Hepatocyte (in vitro differentiated cells): ENCODE measurements around the gene BCL2A1.

ENCODE experiments used
- CTCF ChIP-seq: fragments of 200-600 bp; sonication (generic); IDR thresholded peaks from 2 replicates; pipeline ENCODE4 v1.5.1; 2016; ENCODE audit warnings: antibody characterized with exemption, mild to moderate bottlenecking; ENCODE audit not compliant: poor library complexity
- EZH2 ChIP-seq: fragments of 200-600 bp; sonication (generic); IDR thresholded peaks from 2 replicates; pipeline ENCODE4 v1.6.1; 2016; ENCODE audit warnings: antibody characterized with exemption, mild to moderate bottlenecking, borderline replicate concordance
- EZH2phosphoT487 ChIP-seq: fragments of 200-600 bp; sonication (generic); IDR thresholded peaks from one replicate; pipeline ENCODE4 v1.6.1; 2018; ENCODE audit warnings: antibody characterized with exemption, mild to moderate bottlenecking, low read depth, moderate library complexity; ENCODE audit not compliant: unreplicated experiment, severe bottlenecking

- TF ChIP-seq EZH2phosphoT487, result no peak
- no peak for TF ChIP-seq CTCF
- TF ChIP-seq EZH2, result no peak
Observed at GRCh38 chr15:79978260-79978654, 7.3 kb upstream of the BCL2A1 start.
